ENCODE data around the gene ERLEC1.

GRCh38 chr2:53867773-53868172 is 80.9 kb downstream of the ERLEC1 start:
- TF ChIP-seq CTCF (IDR thresholded peaks at IDR 0.05; ENCODE audit: low read depth, low read length) (no peak), MAX (IDR thresholded peaks at IDR 0.05; ENCODE audit: low read depth, low read length) (no peak), POLR2A (IDR thresholded peaks at IDR 0.05; ENCODE audit: extremely low read depth, insufficient read length) (no peak), MYC (IDR thresholded peaks at IDR 0.05; ENCODE audit: low read depth, low read length) (no peak)

Measured in NB4 (cell line).